Fibroblast of lung (primary cell): ENCODE results near the gene SLC15A5.

Experiments
- CTCF ChIP-seq, 2 donors: IDR thresholded peaks in 1 of 2; conservative IDR thresholded peaks in 1 of 2; 1 replicate in 1 of 2; 2 replicates in 1 of 2; pipeline ENCODE4 v1.5.1; 2011 to 2012; ENCODE audit warnings: low read length in 2 of 2, control low read depth in 1 of 2, inconsistent platforms in 1 of 2, low read depth in 1 of 2, mild to moderate bottlenecking in 1 of 2
- EZH2 ChIP-seq: IDR thresholded peaks from 2 replicates; pipeline ENCODE4 v1.5.1; 2012; ENCODE audit warnings: low read length, control low read depth, mild to moderate bottlenecking; ENCODE audit errors: missing control alignments

GRCh38 chr12:16152885-16153673 lies 124.4 kb downstream of the SLC15A5 start:
- TF ChIP-seq CTCF (conservative IDR thresholded peaks at IDR 0.05 in 1 of 2, IDR thresholded peaks at IDR 0.05 in 1 of 2; ENCODE audit: low read depth in 1 of 2, low read length in 2 of 2) (no peak), EZH2 (no peak)
